Measurements from ENCODE around the gene PUM2.

Gene PUM2

GRCh38 chr2:20212459-20212870 lies 138.2 kb downstream of the PUM2 start:
- H3K27ac ChIP-seq: no peak overlapping the region
- DNase-seq: peak; percentile 50
- in situ Hi-C loops (cut with HindIII; ENCODE audit: low pct_ligation_motif_present, low sequenced_read_pairs): no loop called here
- no peaks in the 10 kb centered on the region for H3K27me3 ChIP-seq (replicated peaks)
- no peak overlapping the region for H3K4me3 ChIP-seq (ENCODE audit: low read depth, low read length)
- no peaks in the 10 kb centered on the region for H3K36me3 ChIP-seq (replicated peaks)
- no peak for TF ChIP-seq CTCF (IDR thresholded peaks at IDR 0.05; ENCODE audit: low read depth, low read length, missing control alignments)

DNA sequence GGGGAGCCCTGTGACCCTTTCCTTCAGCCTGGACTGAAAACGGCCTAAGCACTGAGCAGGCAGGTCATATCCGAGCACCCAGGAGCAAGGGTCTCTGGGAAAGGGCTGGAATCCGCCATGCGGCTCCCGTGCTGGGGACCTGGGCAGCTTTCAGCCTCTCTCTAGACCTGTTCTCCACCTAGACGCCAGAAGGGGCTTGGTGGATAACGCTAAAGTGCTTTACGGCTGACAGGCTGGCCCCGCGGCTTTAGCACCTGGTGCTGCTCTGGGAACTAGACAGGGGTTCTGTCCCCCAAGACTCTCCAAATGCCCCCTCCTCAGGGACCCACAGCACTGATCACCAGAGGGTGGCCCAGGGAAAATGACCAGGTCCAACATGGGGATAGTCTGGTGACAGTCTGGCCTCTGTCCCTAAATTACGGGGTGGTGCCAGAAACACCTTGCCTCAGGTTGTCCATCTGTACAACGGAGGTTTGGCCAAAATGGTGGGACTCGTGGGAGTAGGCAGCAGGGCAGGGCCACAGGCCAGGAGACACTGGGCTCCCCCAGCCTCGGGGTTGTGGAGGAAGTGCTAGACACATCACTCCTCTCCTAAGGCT lies 138.7 kb downstream of the PUM2 start:
- no peak for TF ChIP-seq CTCF (IDR thresholded peaks at IDR 0.05; ENCODE audit: low read depth, low read length, missing control alignments)
- DNase-seq: no peak
- in situ Hi-C loops (cut with HindIII; ENCODE audit: low pct_ligation_motif_present, low sequenced_read_pairs): no loop called here
- Histone ChIP-seq H3K27me3 (replicated peaks) (no peaks in the 10 kb centered on the region), H3K27ac (no peak overlapping the region), H3K4me3 (ENCODE audit: low read depth, low read length) (no peak overlapping the region), H3K36me3 (replicated peaks) (no peaks in the 10 kb centered on the region)

DNA sequence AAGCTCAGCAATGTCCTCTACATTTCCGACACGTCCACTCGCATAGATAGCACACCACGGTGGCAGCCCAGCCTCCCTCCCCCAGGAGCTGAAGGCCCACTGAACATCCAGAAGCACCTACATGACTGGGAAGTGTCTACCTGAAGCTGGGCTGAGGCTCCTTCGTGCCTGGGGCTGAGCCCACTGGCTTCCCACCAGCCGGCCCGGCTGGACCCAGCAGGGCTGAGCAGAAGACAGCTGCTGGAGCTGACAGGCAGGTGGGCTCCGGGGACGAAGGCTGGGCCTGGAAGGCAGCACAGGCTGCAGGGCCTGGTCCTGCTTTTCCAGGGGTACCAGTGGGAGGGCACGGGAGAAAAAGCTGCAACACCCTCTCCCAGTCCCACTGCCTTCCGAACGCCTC lies 139.2 kb downstream of the PUM2 start:
- in situ Hi-C loops (cut with HindIII; ENCODE audit: low pct_ligation_motif_present, low sequenced_read_pairs): no loop called here
- TF ChIP-seq CTCF (IDR thresholded peaks at IDR 0.05; ENCODE audit: low read depth, low read length, missing control alignments): no peak
- Histone ChIP-seq H3K36me3 (replicated peaks) (no peaks in the 10 kb centered on the region), H3K4me3 (ENCODE audit: low read depth, low read length) (no peak overlapping the region), H3K27me3 (replicated peaks) (no peaks in the 10 kb centered on the region), H3K27ac (no peak overlapping the region)
- no peak for DNase-seq

- Histone ChIP-seq H3K27ac (no peak overlapping the region), H3K4me3 (ENCODE audit: low read depth, low read length) (no peak overlapping the region), H3K36me3 (replicated peaks) (no peaks in the 10 kb centered on the region), H3K27me3 (replicated peaks) (no peaks in the 10 kb centered on the region)
- TF ChIP-seq CTCF (IDR thresholded peaks at IDR 0.05; ENCODE audit: low read depth, low read length, missing control alignments): no peak
- in situ Hi-C loops (cut with HindIII; ENCODE audit: low pct_ligation_motif_present, low sequenced_read_pairs): no loop called here
- no peak for DNase-seq
Measured at GRCh38 chr2:20210462-20210861, 140.2 kb downstream of the PUM2 start.

DNA sequence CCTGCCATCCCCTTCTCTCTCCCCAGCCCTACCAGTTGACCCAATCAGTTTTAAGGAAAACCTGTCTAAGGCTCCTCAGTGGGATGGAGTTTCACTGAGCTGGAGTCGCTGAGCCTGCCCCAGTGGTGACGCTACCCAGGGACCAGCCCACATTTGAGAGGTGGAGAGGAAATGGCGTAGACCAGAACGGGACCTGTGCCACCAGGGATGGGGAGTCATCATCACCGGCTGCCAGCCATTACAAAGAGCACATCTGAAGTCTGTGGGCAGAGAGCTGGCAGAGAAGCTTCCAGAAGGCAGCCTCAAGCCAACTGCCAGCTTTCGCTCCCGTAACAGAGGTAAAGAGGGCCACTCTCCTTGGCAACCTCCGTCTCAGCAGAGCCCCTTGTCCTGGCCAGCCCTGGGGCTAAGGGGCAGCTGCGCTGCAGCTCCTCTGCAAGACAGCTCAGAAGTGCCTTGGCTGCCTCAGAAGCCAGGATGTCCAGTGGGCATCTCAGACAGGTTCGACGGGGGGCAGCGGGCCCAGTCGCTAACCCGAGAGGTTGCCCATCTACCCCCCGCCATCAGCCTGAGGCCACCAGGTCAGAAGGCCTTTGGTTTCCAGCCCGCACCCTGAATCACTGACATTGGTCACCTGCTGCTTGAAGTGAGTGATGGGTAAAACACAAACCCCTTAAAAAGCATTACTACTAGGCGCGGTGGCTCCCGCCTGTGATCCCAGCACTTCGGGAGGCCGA lies 141.1 kb downstream of the PUM2 start:
- no peak for DNase-seq
- Histone ChIP-seq H3K27ac (no peak overlapping the region), H3K36me3 (replicated peaks) (no peaks in the 10 kb centered on the region), H3K4me3 (ENCODE audit: low read depth, low read length) (no peak overlapping the region), H3K27me3 (replicated peaks) (no peaks in the 10 kb centered on the region)
- in situ Hi-C loops (cut with HindIII; ENCODE audit: low pct_ligation_motif_present, low sequenced_read_pairs): no loop called here
- TF ChIP-seq CTCF (IDR thresholded peaks at IDR 0.05; ENCODE audit: low read depth, low read length, missing control alignments): no peak
